ENCODE data around the gene CSK.

GRCh38 chr15:74830868-74831267, 49.0 kb downstream of the CSK start:
- no peak for TF ChIP-seq CTCF (IDR thresholded peaks at IDR 0.05)
- no peak for TF ChIP-seq EZH2 (IDR thresholded peaks at IDR 0.05; ENCODE audit: borderline replicate concordance, insufficient read depth, low read depth, low read length, poor library complexity, severe bottlenecking)

Measured in B cell (primary cell).